Measurements from ENCODE around the gene UTP14C. TPM values are rescaled to one million over a fixed set of nuclear protein-coding genes. Genes with fewer than 3 reads are reported as not detected.

Gene UTP14C
- total and polyA plus RNA-seq, 2 of the 13 experiments (the other 11 are each of a cell fraction or from before 2014, with no cell fraction given), result 8.8 to 12.2 TPM

- TF ChIP-seq ATF6 (CRISPR knock-in tag; conservative IDR thresholded peaks at IDR 0.05) (no peak), TFE3 (CRISPR knock-in tag; IDR thresholded peaks at IDR 0.05) (0 out of 2 replicates have a peak, but pooled peaks have one; percentile 5), SALL2 (CRISPR knock-in tag; IDR thresholded peaks at IDR 0.05) (peak; percentile 22; the same call in 1 of the 2 replicates), ZMYM3 (CRISPR knock-in tag; IDR thresholded peaks at IDR 0.05) (0 out of 2 replicates have a peak, but pooled peaks have one; percentile 18), POLR2G (IDR thresholded peaks at IDR 0.05; ENCODE audit: low read depth, low read length) (0 out of 2 replicates have a peak, but pooled peaks have one; percentile 36), STAG1 (CRISPR knock-in tag; IDR thresholded peaks at IDR 0.05) (peak; percentile 14; the same call in 1 of the 2 replicates), REPIN1 (CRISPR knock-in tag; IDR thresholded peaks at IDR 0.05; ENCODE audit: borderline replicate concordance, low read depth) (0 out of 2 replicates have a peak, but pooled peaks have one; percentile 4), FOXK1 (CRISPR knock-in tag; IDR thresholded peaks at IDR 0.05; ENCODE audit: borderline replicate concordance, low read depth) (no peak), FOXK2 (IDR thresholded peaks at IDR 0.05) (no peak), PRDM10 (CRISPR knock-in tag; IDR thresholded peaks at IDR 0.05; ENCODE audit: low read depth) (0 out of 2 replicates have a peak, but pooled peaks have one; percentile 12), ZNF547 (CRISPR knock-in tag; IDR thresholded peaks at IDR 0.05) (0 out of 2 replicates have a peak, but pooled peaks have one; percentile 20), CTCF (CRISPR knock-in tag; IDR thresholded peaks at IDR 0.05) (0 out of 2 replicates have a peak, but pooled peaks have one; percentile 38), FUBP1 (CRISPR knock-in tag; IDR thresholded peaks at IDR 0.05; ENCODE audit: borderline replicate concordance) (0 out of 2 replicates have a peak, but pooled peaks have one; percentile 62), ZC3H13 (CRISPR knock-in tag; IDR thresholded peaks at IDR 0.05) (0 out of 2 replicates have a peak, but pooled peaks have one; percentile 11), TARDBP (CRISPR knock-in tag; IDR thresholded peaks at IDR 0.05) (no peak), HOXA9 (CRISPR knock-in tag; IDR thresholded peaks at IDR 0.05; ENCODE audit: borderline replicate concordance) (no peak)
These were observed 13.4 kb upstream of the UTP14C start, which contains the start of gene ATP7B (continued) for GRCh38 chr13:52010890-52011631.
